NT2/D1 (cell line): Measurements from ENCODE around the gene ZNF234.

Experiments
- SUZ12 ChIP-seq: IDR thresholded peaks from 2 replicates; pipeline ENCODE4 v1.6.1; 2011; ENCODE audit not compliant: insufficient read length, insufficient read depth; ENCODE audit errors: extremely low read depth
- YY1 ChIP-seq: IDR thresholded peaks from 2 replicates; pipeline ENCODE4 v1.6.1; 2011; ENCODE audit not compliant: insufficient read length, insufficient read depth
- ZNF274 ChIP-seq: IDR thresholded peaks from 2 replicates; pipeline ENCODE4 v1.6.1; 2011; ENCODE audit warnings: mild to moderate bottlenecking, low read depth, low read length

DNA sequence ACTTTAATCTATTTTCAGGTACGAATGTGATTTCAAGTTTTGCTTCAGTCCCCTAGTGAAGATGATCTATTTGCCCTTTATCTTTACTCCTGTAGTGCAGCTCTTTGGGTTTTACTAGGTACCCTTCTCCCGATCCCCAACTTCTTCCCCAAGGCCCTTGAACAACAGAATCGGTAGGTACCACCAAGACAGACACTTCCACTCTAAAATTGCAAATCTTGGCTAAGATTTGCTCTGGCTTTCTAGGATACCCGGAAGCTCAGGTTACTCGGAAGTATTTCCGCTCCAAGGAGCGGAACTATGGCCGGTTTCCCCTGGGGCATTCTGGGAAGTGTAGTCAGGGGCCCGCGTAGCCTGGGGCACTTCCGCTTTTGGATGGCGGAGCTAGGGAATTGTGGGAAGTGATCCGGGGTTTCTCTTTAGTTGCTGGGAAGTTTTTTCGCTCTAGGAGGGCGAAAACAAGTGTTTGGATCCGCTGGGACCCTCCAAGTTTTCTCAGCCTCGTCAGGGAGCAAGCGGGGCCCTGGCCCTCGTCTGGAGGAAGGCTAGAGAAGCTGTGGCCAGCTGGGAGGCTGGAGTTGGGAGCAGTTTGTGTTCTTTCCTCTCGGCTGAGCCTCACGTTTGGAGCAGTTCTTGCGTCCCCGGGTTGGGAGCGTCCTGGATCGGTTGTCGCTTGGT is 65.9 kb downstream of the ZNF234 start:
- no peak for TF ChIP-seq YY1
- TF ChIP-seq ZNF274 = no peak
- no peak for TF ChIP-seq SUZ12
